Chondrocyte (in vitro differentiated cells): Measurements from ENCODE around the gene HCFC1. TPM values are rescaled to one million over a fixed set of nuclear protein-coding genes. Genes with fewer than 3 reads are reported as not detected.

Experiments used
- DNase-seq: peaks from one replicate; pipeline ENCODE4 v3.0.0; 2021; ENCODE audit warnings: mixed read lengths, low spot score
- H3K27ac Mint-ChIP-seq: one replicate; pipeline ENCODE4 v1.8.0; 2021; ENCODE audit warnings: mild to moderate bottlenecking, moderate library complexity, mixed read lengths; ENCODE audit not compliant: unreplicated experiment
- H3K27me3 Mint-ChIP-seq: 2 replicates; pipeline ENCODE4 v1.8.0; 2021; ENCODE audit warnings: low read depth, mixed read lengths
- H3K36me3 Mint-ChIP-seq: 2 replicates; pipeline ENCODE4 v1.8.0; 2021; ENCODE audit warnings: low read depth, mixed read lengths
- H3K4me1 Mint-ChIP-seq: 2 replicates; pipeline ENCODE4 v1.8.0; 2021; ENCODE audit warnings: low read depth, mild to moderate bottlenecking, mixed read lengths
- H3K4me3 Mint-ChIP-seq: one replicate; pipeline ENCODE4 v1.8.0; 2021; ENCODE audit warnings: mild to moderate bottlenecking, moderate library complexity, mixed read lengths; ENCODE audit not compliant: unreplicated experiment
- H3K9me3 Mint-ChIP-seq: 2 replicates; pipeline ENCODE4 v1.8.0; 2021; ENCODE audit warnings: low read depth, mixed read lengths
- total RNA-seq: library from RNA; stranded (reverse); gene quantifications from 3 replicates; pipeline ENCODE4 v1.2.1, GENCODE V29; 2021
- TF ChIP-seq, protein P1 (sequence below): fragments of 200-600 bp; sonication (generic); IDR thresholded peaks from 2 replicates; pipeline ENCODE4 v1.5.0; 2021; ENCODE audit warnings: antibody characterized with exemption, mild to moderate bottlenecking, moderate library complexity

HCFC1 gene
- total RNA-seq, 1 donor from 2014 or later: 67.2 TPM

DNA sequence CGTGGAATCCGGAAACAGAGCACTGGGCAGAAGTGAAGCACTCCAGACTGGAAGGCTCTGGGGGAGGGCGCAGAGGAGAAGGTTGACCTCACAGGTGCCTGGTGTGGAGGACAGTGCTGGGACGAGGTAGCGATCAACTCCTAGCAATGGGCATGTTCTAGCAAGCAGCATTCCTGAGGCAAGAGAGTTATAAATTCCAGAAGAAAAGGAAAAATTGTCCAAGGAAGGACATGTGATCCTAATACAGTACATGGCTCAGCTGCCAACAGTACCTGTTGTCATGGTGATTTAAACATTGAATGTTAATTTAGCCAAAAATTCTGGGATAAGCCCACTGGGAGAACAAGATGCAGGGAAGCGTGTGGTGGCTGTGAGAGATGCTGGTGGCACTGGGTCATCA lies 53.7 kb downstream of the HCFC1 start:
- Mint-ChIP-seq H3K27ac (no peak overlapping the region), H3K27me3 (no peaks in the 10 kb centered on the region), H3K4me1 (no peaks in the 10 kb centered on the region), H3K4me3 (no peak overlapping the region), H3K9me3 (no peaks in the 10 kb centered on the region), H3K36me3 (no peaks in the 10 kb centered on the region)
- no peak for DNase-seq
- TF ChIP-seq, protein P1, sequence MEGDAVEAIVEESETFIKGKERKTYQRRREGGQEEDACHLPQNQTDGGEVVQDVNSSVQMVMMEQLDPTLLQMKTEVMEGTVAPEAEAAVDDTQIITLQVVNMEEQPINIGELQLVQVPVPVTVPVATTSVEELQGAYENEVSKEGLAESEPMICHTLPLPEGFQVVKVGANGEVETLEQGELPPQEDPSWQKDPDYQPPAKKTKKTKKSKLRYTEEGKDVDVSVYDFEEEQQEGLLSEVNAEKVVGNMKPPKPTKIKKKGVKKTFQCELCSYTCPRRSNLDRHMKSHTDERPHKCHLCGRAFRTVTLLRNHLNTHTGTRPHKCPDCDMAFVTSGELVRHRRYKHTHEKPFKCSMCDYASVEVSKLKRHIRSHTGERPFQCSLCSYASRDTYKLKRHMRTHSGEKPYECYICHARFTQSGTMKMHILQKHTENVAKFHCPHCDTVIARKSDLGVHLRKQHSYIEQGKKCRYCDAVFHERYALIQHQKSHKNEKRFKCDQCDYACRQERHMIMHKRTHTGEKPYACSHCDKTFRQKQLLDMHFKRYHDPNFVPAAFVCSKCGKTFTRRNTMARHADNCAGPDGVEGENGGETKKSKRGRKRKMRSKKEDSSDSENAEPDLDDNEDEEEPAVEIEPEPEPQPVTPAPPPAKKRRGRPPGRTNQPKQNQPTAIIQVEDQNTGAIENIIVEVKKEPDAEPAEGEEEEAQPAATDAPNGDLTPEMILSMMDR: no peak

DNA sequence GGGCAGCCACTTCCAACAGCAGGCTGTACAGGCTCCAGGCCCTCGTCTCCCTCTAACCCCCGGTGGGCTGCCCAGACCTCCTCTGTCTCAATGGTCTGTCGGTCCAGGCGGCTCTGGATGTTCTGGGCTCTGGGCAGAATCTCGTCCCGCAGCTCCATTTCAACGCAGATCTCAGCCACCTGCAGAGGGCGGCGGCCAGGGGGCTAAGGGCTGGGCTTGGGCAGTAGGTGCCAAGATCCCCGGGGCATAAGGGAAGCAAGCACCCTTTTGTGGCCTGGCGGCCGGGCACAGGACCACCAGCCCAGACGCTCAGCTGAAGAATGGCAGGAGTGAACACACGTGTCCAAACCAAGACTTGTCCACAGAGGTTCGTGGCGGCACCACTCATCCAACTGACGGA lies 57.9 kb downstream of the HCFC1 start:
- TF ChIP-seq, protein P1: no peak
- Mint-ChIP-seq H3K9me3 (no peaks in the 10 kb centered on the region), H3K27me3 (no peaks in the 10 kb centered on the region)

DNA sequence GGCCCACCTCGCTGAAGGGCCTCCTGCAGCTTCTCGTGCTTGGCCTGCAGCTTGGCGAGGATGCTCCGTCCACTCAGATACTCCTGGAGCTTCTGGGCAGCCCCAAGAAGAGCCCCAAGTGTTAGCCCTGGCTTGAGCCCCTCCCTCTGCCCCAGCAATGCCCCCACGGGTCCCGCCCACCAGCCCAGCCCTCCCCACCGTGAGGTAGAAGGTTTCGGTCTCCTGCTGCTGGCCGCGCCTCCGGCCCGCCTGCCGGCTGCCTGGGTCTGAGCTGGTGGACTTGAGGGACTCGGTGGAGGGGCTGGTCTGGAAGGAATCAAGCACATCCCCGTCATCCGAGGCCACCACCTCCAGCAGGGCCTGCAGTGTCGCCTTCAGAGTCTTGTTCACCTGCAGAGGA lies 58.4 kb downstream of the HCFC1 start:
- TF ChIP-seq, protein P1: no peak
- DNase-seq: no peak
- Mint-ChIP-seq H3K4me1 (no peaks in the 10 kb centered on the region), H3K27ac (no peak overlapping the region), H3K36me3 (no peaks in the 10 kb centered on the region), H3K27me3 (no peaks in the 10 kb centered on the region), H3K9me3 (no peaks in the 10 kb centered on the region), H3K4me3 (no peak overlapping the region)

More for the DNA sequence above, 57.9 kb downstream of the HCFC1 start:
- Mint-ChIP-seq H3K4me1 (no peaks in the 10 kb centered on the region), H3K4me3 (no peak overlapping the region), H3K36me3 (no peaks in the 10 kb centered on the region), H3K27ac (no peak overlapping the region)
- DNase-seq: no peak

DNA sequence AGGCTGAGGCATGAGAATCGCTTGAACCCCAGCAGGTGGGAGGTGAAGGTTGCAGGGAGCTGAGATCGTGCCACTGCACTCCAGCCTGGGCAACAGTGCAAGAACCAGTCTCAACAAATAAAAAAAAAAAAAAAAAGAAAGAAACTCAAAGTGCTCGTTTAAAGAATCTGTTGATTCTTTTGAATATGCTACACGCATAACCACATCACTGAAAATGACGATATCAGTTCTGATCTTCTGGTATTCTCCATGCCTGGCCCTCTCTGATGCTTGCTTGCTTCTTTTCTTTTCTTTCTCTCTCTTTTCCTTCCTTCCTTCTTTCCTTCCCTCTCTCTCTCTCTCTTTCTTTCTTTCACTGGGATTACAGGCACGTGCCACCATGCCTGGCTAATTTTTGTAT lies 59.8 kb downstream of the HCFC1 start:
- Mint-ChIP-seq H3K36me3 (no peaks in the 10 kb centered on the region), H3K27me3 (no peaks in the 10 kb centered on the region), H3K4me1 (no peaks in the 10 kb centered on the region), H3K27ac (no peak overlapping the region), H3K4me3 (no peak overlapping the region), H3K9me3 (no peaks in the 10 kb centered on the region)
- no peak for DNase-seq
- TF ChIP-seq, protein P1: no peak

DNA sequence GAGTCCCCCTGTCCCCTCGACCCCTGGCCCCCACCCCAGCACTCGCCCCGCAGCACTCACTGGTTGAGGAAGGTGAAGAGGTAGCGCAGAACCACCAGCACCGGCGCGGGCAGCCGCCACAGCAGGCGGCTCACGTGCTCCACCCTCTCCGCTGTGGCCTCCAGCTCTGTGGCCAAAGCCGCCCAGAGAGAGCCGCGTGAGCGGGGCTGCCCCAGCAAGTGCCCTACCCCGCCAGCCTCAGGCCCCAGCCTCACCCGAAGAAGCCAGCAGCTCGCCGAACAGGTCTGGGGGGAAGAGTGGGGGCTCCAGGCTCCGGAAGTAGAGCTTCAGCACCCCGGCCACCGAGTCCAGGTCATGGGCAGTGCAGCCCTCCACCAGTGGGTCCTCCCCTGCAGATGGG lies 61.2 kb downstream of the HCFC1 start:
- no peak overlapping the region for H3K4me3 Mint-ChIP-seq
- no peaks in the 10 kb centered on the region for H3K9me3 Mint-ChIP-seq
- H3K4me1 Mint-ChIP-seq: no peaks in the 10 kb centered on the region
- no peak overlapping the region for H3K27ac Mint-ChIP-seq
- H3K27me3 Mint-ChIP-seq: no peaks in the 10 kb centered on the region
- H3K36me3 Mint-ChIP-seq: no peaks in the 10 kb centered on the region
- DNase-seq: peak; percentile 94
- TF ChIP-seq, protein P1: no peak
